Coronary artery (tissue), 2 donors: Measurements from ENCODE around the gene UBASH3A.

ENCODE experiments used
- DNase-seq: peaks from one replicate; pipeline ENCODE4 v3.0.0-alpha.2; 2017; ENCODE audit warnings: low spot score
- H3K27ac ChIP-seq, 2 donors: fragments of 200-600 bp; sonication (generic); one replicate each; pipeline ENCODE4 v1.5.1; 2016 to 2019
- H3K4me3 ChIP-seq: fragments of 200-600 bp; sonication (generic); 2 replicates; pipeline ENCODE4 v1.5.1; 2016; ENCODE audit warnings: mild to moderate bottlenecking, moderate library complexity
- TF ChIP-seq, protein P1 (sequence below): fragments of 200-600 bp; sonication (generic); IDR thresholded peaks from one replicate; pipeline ENCODE4 v1.5.1; 2019; ENCODE audit warnings: antibody characterized with exemption

Gene UBASH3A

DNA sequence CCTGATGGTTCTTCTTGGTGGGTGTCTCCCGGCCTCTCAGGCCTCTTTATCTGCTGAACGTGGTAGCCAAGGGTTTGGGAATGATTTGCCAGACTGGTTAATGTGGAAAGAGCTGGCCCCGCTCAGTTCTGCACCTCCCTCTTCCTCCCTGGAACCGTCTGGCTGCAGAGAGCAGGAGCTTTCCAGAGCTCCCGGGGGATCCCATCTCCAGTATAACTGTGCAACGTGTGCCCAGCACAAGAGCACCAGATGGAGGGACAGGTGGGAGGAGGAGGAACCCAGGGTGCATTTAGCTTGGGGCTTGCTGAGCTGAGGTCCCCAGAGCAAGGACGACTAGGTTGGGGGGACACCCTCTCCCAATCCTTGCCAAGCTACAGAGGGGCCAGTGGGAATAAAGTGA lies 42.4 kb upstream of the UBASH3A start:
- Histone ChIP-seq H3K27ac (no peak overlapping the region), H3K4me3 (no peak overlapping the region)
- DNase-seq, result no peak
- TF ChIP-seq, protein P1, sequence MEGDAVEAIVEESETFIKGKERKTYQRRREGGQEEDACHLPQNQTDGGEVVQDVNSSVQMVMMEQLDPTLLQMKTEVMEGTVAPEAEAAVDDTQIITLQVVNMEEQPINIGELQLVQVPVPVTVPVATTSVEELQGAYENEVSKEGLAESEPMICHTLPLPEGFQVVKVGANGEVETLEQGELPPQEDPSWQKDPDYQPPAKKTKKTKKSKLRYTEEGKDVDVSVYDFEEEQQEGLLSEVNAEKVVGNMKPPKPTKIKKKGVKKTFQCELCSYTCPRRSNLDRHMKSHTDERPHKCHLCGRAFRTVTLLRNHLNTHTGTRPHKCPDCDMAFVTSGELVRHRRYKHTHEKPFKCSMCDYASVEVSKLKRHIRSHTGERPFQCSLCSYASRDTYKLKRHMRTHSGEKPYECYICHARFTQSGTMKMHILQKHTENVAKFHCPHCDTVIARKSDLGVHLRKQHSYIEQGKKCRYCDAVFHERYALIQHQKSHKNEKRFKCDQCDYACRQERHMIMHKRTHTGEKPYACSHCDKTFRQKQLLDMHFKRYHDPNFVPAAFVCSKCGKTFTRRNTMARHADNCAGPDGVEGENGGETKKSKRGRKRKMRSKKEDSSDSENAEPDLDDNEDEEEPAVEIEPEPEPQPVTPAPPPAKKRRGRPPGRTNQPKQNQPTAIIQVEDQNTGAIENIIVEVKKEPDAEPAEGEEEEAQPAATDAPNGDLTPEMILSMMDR, result no peak

DNA sequence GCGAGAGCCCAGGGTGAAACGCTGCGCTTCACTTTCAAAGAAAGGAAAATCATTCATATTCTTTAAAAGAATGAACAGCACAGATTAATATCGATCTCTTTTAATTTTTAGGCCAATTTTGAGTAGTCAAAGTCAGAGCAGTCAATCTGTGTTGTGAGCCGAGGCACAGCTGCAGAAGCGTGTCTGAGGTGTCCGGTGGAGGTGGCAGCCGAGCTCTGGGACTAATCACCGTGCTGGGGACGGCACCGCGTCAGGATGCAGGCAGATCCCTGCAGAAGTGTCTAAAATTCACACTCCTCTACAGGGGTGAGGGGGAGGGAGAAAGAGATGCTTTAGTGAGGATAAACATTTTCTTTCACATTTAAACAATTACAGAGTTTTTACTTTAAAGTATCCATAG lies 41.5 kb upstream of the UBASH3A start:
- no peak for DNase-seq
- Histone ChIP-seq H3K4me3 (no peak overlapping the region), H3K27ac (no peak overlapping the region)
- TF ChIP-seq, protein P1, result no peak

DNA sequence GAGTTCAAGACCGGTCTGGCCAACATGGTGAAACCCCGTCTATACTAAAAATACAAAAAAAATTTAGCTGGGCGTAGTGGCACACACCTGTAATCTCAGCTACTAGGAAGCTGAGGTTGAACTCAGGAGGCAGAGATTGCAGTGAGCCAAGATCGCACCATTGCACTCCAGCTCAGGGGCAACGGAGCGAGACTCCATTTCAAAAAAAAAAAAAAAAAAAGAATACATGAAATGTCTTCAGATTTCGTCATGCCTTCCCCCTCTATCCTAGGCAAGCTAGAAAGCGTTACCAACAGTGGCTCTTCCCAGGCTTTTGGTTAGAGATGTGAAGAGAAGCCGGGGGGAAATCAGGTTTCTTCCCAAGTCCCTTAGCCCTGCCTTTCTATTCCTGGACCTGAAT lies 41.0 kb upstream of the UBASH3A start:
- H3K4me3 ChIP-seq, result no peak overlapping the region
- H3K27ac ChIP-seq, result no peak overlapping the region
- no peak for DNase-seq
- TF ChIP-seq, protein P1, result no peak

DNA sequence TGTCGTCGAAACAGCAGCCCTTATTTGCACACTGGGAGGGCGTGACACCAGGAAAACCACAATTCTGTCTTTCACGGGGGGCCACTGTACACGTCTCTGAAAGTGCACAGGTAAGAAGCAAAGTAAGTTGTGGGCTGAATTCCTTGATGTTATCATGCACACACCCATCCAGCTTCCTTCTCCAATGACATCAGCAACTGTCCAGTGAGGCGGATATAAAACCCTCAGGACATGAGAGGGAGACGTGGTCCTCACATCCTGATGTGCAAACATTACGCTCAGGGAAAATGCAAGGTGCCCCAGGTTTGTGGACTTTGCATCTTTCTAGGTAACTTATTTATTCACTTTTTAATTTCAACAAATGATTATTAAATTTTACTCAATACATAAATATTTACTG lies 40.4 kb upstream of the UBASH3A start:
- no peak overlapping the region for H3K27ac ChIP-seq
- TF ChIP-seq, protein P1, result no peak
- no peak overlapping the region for H3K4me3 ChIP-seq
- no peak for DNase-seq

DNA sequence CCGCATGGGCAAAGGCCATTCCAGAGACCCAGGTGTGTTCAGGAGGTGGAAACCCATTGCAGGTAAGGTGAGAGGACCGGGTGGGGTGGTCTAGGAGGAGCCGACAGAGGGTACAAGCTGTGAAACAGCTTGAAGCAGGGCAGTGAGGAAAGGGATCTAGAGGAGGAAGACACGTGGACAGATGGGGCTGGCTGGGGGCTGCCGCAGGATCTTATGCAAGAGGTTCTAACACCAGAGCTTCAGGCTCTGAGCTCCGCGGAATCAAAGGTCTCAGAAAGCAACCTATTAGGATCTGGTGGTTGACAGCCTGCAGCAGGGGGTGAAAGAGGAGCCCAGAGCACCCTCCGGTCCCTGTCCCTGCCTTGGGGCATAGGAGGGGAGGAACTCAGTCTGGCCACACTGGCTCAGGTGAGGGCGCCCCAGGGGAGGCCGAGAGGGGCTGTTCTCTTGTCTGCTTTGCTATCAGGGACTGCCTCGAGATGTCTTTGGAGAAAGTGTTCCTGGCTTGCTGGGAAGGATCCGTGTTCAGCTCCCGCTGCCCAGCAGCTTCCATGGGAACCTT lies 39.3 kb upstream of the UBASH3A start:
- TF ChIP-seq, protein P1, result no peak
- no peak overlapping the region for H3K27ac ChIP-seq
- DNase-seq, result no peak
- no peak overlapping the region for H3K4me3 ChIP-seq

DNA sequence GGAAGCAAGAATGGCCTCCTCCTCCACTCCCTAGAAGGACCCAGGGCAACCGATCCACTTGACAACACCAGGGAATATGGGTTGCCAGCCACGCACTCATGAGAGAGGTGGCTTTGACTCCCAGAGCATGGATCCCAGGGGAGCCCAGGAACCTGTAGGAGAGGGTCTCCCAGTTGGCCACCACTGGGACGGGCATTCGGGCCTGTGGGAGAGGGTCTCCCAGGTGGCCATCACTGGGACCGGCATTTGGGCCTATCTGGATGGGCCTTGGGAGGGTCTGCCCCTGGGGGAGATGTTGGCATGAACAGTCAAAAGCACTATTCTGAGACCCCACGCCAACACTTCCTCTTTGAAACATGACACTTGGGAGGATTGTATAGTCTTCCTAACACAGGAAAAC lies 37.9 kb upstream of the UBASH3A start:
- TF ChIP-seq, protein P1, result no peak
- no peak for DNase-seq
- no peak overlapping the region for H3K4me3 ChIP-seq
- no peak overlapping the region for H3K27ac ChIP-seq

DNA sequence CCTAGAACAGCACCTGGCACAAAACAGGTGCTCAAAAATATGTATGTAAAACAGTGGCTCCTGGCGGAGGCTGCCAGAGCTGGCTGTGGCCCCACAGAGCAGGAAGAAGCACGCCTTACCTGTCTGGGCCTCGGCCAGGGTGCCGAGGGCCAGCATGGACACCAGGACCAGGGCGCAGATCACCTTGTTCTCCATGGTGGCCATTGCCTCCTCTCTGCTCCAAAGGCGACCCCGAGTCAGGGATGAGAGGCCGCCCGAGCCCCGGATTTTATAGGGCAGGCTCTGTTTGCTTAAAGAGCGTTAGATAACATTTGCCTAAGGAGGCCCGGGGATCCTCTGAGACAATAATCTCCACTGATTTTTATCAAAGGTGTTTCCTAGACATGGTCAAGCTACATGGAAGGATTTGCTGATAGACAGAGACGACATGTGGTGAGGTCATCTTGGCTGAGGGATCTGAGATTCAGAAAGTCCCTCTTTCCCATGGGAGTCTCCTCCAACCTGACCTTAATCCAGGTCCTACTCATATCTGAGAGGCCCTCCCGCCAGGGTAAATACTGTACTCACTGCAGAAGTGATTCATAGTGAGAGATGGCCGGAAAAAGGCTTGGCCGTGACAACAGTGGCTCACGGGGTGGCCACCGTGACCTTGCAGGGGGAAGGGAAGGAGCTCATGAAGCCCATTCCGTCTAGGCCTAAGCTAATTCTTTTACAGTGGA lies 37.3 kb upstream of the UBASH3A start, which contains the start of gene TFF1:
Gene TFF1 (minus strand): TSS at position 244 of the 719 bp plus-strand sequence. CDS start 40 bp downstream, at position 204.
- Histone ChIP-seq H3K4me3 (no peak within 1 kb of the TSS), H3K27ac (no peak within 1 kb of the TSS)
- TF ChIP-seq, protein P1, result no peak
- DNase-seq, result no peak
